Activated CD8-positive, alpha-beta memory T cell treated with anti-CD3 and anti-CD28 coated beads for 36 hours (primary cell): Measurements from ENCODE around the gene NDUFA7. TPM values are rescaled to one million over a fixed set of nuclear protein-coding genes. Genes with fewer than 3 reads are reported as not detected.
"Not testable (repeated sequence)": the region's sequence is repeated elsewhere in the genome, so short reads cannot be mapped to it uniquely, and the experiment has no call there.

Experiments
- CTCF ChIA-PET: fragments of 350-600 bp; sonication (Branson Sonifier 250); formaldehyde crosslinking; loops from one replicate; lab custom pipeline; 2021; ENCODE audit warnings: antibody characterized with exemption; lab: Charles Lee
- POLR2A ChIA-PET: fragments of 350-600 bp; sonication (Branson Sonifier 250); formaldehyde crosslinking; loops from one replicate; lab custom pipeline; 2021; ENCODE audit warnings: antibody characterized with exemption; lab: Charles Lee
- total RNA-seq, 2 experiments: library from RNA; stranded (reverse); gene quantifications; one replicate each; pipeline ENCODE4 v1.2.3, GENCODE V29; 2021

The NDUFA7 gene
- total RNA-seq, result 10 to 100 TPM; 81.3 to 83.6 TPM

DNA sequence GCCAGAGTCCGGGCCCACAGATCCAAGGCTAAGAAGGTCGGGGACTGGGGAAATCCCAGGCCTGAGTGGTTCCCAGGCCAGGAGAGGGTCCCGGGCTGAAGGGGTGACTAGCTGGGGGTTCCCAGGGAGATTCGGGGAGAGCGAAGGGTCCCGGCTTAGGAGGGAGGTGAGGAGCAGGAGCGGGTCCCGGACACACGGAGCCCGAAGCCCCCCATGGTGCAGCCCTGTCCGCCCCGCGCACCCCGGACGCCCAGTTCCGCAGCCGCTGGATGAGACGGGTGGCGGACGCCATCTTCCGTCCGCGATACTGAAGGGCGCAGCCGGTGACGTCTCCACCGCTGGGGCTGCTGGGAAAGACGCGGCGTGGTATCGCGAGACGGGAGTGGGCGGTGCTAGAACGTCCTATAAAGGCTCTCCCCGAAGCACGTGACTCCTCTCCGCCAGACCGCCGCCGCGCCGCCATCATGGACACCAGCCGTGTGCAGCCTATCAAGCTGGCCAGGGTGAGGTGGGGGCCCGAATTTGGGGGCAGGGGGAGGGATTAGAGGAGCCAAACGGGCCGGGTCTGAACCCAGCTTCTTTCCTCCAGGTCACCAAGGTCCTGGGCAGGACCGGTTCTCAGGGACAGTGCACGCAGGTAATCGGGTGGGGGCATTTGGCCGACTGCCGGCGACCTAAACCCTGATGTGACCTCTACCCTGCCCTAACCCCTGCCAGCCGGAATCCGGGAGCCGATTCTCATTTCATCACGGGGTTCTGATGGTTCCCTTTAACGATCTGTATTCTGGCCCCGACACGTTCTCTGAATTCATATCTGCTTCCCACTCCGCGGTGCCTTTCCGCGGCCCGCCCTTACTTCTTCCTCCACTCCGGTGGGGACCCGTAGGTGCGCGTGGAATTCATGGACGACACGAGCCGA, at the start of gene NDUFA7, which contains the start of gene RPS28:
TSS of gene NDUFA7 (minus strand) at position 309 of the 919 bp plus-strand sequence. CDS start at position 292, 17 bp downstream.
TSS of gene RPS28 (plus strand) at position 430 of the 919 bp plus-strand sequence. CDS start at position 465, 35 bp downstream.
- ChIA-PET CTCF (interaction anchor here (1.0 to 1.1 kb wide), 2 partner anchors 14 to 21 kb away, joined by 3 to 5 read pairs; no protein-coding TSS in a partner anchor), POLR2A (interaction anchor here (0.6 to 2.0 kb wide), 6 partner anchors 13 to 37 kb away, joined by 3 to 7 read pairs (median 4); partner anchors contain the start of gene CD320)

DNA sequence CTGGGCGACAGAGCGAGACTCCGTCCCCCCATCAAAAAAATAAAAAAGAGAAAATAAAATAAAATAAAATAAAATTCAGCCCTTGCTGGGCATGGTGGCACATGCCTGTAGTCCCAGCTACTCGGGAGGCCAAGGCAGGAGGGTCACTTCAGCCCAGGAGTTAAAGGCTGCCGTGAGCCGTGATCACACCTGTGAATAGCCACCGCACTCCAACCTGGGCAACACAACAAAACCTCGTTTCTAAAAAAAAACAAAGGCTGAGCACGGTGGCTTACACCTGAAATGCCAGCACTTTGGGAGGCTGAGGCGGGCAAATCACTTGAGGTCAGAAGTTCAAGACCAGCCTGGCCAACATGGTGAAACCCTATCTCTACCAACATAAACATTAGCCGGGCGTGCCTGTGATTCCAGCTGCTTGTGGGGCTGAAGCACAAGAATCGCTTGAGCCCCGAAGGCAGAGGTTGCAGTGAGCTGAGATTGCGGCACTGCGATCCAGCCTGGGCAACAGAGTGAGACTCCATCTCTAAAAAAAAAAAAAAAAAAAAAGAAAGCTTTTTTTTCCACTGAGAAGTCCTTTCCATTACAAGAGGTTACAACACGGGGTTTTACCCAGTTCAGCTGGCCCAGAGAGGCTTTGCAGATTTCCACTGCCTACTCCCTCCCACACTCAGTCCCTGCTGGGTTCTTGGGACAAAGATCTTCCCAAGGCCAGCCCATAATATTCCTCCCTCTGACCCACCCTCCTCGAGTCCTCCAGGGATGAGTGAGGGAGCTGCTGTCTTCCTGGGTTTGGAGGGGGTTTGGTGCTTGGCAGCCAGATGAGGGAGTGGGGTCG, 49.2 kb upstream of the NDUFA7 start:
- POLR2A ChIA-PET, result no interaction called here
- CTCF ChIA-PET, result interaction anchor here (1.8 kb wide), 1 partner anchor 17 kb away, joined by 4 read pairs; no protein-coding TSS in a partner anchor

DNA sequence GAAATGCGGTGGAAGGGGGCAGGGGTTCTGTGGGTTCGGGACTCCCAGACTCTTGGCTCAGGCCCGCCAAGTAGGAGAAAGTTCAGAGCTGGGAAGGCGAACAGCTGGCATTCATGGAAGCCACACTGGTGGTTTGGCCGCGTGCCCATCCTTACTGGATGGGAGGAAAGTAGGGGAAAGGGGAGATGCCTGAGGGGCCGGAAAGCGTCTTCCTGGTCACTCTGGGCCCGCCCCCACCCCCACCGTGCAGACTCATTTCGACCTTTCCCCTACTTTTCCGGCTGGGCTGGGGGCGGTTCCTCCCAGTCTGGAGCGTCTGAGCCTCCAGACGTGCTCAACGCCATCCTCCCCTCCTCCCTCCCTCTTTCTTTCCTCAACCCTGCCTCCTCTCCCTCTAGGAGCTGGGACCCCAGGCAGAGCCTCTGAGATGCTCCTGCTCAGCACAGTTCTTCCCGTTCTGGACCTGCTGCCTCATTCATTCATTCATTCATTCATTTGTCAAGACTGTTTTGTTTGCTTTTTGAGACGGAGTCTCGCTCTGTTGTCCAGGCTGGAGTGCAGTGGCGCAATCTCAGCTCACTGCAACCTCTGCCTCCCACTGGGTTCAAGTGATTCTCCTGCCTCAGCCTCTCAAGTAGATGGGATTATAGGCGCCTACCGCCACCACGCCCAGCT, 46.3 kb upstream of the NDUFA7 start:
- CTCF ChIA-PET, result interaction anchor here (0.6 to 1.0 kb wide), 3 partner anchors 15 to 43 kb away, joined by 3 to 4 read pairs (median 3); no protein-coding TSS in a partner anchor
- POLR2A ChIA-PET, result no interaction called here

DNA sequence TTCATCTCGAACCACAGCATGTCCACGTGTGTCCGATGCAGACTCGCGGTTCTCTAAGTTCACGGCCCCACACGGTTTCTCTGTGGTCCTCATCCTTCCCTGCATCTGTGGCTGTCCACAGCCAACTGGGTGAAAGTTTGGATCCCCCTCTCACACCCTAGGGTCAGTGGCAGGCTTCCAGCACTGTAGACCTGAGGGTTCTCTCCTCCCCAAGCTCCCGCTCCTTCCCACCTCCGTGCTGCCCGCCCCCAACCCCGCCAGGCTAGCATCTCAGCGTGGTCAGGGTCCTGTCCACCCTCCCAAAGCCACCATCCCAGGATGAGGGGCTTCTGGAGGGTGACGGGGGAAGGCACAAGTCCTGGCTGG, 45.8 kb upstream of the NDUFA7 start:
- CTCF ChIA-PET, result interaction anchor here (1.0 kb wide), 1 partner anchor 14 kb away, joined by 3 read pairs; no protein-coding TSS in a partner anchor
- POLR2A ChIA-PET, result no interaction called here

DNA sequence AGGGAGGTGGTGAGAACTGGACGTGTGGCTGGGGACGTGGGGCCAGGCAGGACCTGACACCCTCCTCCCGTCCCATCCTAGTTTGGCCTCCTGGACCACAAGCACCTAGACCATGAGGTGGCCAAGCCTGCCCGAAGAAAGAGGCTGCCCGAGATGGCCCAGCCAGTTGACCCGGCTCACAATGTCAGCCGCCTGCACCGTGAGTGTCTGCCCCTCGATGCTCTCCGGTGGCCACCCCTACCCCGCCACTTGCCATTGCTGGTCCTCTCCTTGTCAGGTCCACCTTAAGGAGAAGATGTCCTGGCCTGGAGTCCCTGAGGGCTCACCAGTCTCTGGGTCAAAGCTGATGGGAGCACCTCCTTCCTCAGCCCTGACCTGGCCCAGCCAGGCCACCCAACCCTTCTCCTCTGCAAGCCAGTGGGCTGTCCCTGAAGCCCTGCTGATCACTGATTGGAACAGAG, 45.0 kb upstream of the NDUFA7 start:
- CTCF ChIA-PET, result no interaction called here
- POLR2A ChIA-PET, result no interaction called here

DNA sequence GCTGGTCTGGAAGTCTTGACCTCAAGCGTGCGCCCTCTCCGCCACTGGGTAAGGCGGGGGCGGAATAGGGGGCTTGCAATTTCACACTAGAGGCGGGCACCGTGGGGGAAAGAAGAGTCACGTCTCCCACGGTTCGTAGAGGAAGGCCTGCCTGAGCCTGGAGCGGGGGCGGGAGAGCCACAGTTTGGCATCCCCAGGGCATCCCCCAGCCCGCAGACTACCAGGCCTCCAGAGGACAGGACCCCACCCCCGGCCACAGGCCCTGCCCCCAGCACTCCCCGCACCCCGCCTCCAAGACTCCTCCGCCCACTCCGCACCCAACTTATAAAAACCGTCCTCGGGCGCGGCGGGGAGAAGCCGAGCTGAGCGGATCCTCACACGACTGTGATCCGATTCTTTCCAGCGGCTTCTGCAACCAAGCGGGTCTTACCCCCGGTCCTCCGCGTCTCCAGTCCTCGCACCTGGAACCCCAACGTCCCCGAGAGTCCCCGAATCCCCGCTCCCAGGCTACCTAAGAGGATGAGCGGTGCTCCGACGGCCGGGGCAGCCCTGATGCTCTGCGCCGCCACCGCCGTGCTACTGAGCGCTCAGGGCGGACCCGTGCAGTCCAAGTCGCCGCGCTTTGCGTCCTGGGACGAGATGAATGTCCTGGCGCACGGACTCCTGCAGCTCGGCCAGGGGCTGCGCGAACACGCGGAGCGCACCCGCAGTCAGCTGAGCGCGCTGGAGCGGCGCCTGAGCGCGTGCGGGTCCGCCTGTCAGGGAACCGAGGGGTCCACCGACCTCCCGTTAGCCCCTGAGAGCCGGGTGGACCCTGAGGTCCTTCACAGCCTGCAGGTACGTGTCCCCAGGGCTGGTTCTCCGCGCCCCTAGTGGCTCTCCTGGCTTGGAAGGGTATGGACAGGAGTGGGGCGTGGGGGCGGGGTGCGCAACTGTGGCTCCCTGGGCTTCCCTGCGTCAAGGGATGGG, 42.9 kb upstream of the NDUFA7 start, which contains the start of gene ANGPTL4:
TSS of gene ANGPTL4 (plus strand) at position 353 of the 969 bp plus-strand sequence. CDS start at position 520, 167 bp downstream.
- CTCF ChIA-PET, result interaction anchor here (0.6 to 2.1 kb wide), 5 partner anchors 10 to 1585 kb away, joined by 3 to 11 read pairs (median 3); no protein-coding TSS in a partner anchor
- POLR2A ChIA-PET, result interaction anchor here (0.6 to 1.7 kb wide), 2 partner anchors 26 to 1592 kb away, joined by 4 to 6 read pairs; partner anchors contain the start of genes RAB11B and VAV1

DNA sequence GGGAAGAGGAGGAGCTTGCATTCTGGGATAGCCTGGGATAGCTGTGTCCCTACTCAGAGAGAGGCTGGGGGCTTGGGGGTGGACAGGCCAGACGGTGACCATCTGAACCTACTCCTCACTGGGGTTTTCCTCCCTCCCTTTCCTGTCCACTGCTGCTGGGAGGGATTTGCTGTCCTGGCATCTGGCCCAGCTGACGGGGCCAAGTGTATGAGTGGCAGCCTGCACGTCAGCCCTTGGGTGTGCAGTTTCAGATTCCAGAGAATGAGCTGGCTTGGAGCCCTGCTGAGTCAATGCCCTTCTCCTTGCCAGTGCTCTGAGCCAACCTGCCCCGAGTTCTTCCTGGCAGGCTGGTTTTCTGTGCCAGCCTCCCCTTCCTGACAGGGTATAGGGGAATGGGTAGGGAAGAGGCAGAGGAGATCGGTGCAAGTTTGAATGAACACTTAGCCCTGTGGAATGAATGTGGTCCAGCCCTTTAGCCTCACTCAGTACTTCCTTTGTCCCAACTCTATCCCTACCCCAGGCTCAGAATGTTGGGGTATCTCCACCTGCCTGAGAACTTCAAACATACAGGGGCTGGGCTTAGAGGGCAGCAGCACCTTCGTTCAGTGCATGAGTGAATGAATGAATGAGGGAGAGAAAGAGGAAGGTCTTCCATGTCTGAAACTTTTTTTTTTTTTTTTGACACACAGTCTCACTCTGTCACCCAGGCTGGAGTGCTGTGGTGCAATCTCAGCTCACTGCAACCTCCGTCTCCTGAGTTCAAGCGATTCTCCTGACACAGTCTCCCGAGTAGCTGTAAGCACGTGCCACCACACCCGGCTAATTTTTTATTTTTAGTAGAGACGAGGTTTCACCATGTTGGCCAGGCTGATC, 41.0 kb upstream of the NDUFA7 start:
- POLR2A ChIA-PET, result interaction anchor here (0.7 to 1.7 kb wide), 2 partner anchors 20 to 28 kb away, joined by 6 read pairs; partner anchors contain the start of gene RAB11B
- CTCF ChIA-PET, result interaction anchor here (0.6 to 2.1 kb wide), 4 partner anchors 8 to 468 kb away, joined by 3 to 11 read pairs (median 3); no protein-coding TSS in a partner anchor

DNA sequence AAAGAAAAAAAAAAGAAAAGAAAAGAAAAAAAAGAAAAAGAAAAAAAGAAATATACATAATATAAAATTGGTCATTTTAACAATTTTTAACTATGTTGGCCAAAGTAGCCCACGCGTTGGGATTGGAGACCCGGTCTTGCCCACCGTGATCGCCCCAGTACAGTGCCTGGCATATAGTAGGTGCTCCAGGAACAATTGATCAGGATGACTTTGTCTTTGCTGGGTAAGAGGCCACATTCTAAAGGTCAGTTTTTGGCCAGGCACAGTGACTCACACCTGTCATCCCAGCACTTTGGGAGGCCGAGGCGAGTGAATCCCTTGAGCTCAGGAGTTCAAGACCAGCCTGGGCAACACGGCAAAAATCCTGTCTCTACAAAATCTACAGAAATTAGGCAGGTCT, 39.0 kb upstream of the NDUFA7 start:
- CTCF ChIA-PET, result no interaction called here

DNA sequence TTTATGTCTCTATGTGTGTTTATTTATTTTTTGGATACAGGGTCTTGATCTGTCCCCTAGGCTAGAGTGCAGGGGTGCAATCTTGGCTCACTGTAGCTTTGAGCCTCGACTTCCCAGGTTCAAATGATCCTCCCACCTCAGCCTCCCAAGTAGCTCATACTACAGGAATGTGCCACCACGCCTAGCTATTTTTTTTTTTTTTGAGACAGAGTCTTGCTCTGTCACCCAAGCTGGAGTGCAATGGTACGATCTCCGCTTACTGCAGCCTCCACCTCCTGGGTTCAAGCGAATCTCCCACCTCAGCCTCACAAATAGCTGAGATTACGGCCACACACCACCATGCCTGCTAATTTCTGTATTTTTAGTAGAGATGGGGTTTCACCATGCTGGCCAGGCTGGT, 37.8 kb upstream of the NDUFA7 start:
- ChIA-PET CTCF (interaction anchor here (0.6 kb wide), 1 partner anchor 216 kb away, joined by 3 read pairs; no protein-coding TSS in a partner anchor), POLR2A (no interaction called here)

More for the DNA sequence above, 39.0 kb upstream of the NDUFA7 start:
- POLR2A ChIA-PET, result interaction anchor here (0.6 to 0.7 kb wide), 2 partner anchors 182 to 337 kb away, joined by 3 to 4 read pairs; no protein-coding TSS in a partner anchor

DNA sequence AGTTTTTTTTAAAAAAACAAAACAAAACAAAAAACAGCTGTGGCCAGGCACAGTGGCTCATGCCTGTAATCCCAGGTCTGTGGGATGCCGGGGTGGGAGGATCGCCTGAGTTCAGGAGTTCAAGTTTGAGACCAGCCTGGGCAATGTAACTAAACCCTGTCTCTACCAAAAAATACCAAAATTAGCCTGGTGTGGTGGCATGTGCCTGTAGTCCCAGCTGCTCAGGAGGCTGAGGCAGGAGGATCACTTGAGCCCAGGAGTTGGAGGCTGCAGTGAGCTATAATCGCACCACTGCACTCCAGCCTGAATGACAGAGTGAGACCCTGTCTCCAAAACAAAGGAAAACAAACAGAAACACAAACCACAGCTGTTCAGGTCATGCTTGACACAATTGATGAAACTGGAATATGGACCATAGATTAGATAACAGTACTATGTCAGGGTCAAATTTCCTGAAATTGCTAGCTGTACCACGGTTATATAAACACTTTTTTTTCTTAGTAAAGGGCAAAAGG, 35.9 kb upstream of the NDUFA7 start:
- CTCF ChIA-PET, result interaction anchor here (0.6 to 0.8 kb wide), 4 partner anchors 16 to 309 kb away, joined by 3 to 4 read pairs (median 4); no protein-coding TSS in a partner anchor
- POLR2A ChIA-PET, result interaction anchor here (0.5 kb wide), 1 partner anchor 1820 kb away, joined by 4 read pairs; no protein-coding TSS in a partner anchor

DNA sequence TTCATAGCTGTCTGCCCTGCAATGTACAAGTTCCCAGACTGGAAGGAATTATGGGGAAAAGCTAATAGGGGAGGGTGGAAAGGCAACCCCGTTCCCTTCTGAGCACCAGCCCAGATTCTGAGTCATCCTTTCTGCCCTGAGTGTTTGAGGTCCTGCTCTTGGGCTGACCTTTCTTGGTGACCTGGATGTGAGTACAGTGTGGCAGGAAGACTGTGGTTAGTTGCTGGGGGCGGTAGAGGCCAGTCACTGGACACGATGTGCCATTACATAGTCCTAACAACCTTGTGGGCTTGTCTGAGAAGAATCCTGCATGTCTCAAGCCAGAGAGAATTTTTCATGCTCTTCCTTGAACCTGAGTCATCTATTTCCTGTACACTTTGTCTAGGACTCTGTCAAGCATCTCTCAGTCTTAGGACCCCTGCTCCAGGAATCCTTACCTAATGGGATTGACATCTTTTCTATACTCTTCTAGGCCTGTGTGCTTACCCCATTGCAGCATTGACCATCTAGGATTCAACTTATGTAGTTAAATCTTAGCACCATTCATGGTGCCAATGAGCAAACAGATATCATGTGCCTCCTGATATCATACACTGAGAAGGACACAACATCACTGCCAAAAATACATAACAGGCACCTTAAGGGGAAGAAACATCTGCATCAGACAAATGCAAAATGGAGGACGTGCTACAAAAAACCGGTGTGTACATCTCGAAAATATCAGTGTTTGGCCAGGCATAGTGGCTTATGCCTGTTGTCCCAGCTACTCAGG, 34.6 kb upstream of the NDUFA7 start:
- POLR2A ChIA-PET, result no interaction called here
- CTCF ChIA-PET, result no interaction called here

DNA sequence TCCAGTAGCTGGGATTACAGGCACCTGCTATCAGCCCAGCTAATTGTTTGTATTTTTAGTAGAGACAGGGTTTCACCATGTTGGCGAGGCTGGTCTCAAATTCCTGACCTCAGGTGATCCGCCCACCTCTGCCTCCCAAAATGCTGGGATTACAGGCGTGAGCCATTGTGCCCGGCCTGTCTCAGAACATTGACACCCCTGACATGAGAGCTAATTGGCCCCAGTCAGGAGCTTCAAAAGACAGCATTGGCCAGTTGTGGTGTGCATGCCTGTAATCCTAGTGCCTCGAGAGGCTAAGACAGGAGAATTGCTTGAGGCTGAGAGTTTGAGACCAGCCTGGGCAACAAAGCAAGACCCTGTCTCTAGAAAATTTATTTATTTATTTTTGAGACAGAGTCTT, 31.7 kb upstream of the NDUFA7 start:
- POLR2A ChIA-PET, result not testable (repeated sequence)
- CTCF ChIA-PET, result interaction anchor here (0.5 to 2.4 kb wide), 17 partner anchors 9 to 527 kb away, joined by 3 to 21 read pairs (median 5); partner anchors contain the start of genes ANGPTL4, KANK3 and MARCHF2

DNA sequence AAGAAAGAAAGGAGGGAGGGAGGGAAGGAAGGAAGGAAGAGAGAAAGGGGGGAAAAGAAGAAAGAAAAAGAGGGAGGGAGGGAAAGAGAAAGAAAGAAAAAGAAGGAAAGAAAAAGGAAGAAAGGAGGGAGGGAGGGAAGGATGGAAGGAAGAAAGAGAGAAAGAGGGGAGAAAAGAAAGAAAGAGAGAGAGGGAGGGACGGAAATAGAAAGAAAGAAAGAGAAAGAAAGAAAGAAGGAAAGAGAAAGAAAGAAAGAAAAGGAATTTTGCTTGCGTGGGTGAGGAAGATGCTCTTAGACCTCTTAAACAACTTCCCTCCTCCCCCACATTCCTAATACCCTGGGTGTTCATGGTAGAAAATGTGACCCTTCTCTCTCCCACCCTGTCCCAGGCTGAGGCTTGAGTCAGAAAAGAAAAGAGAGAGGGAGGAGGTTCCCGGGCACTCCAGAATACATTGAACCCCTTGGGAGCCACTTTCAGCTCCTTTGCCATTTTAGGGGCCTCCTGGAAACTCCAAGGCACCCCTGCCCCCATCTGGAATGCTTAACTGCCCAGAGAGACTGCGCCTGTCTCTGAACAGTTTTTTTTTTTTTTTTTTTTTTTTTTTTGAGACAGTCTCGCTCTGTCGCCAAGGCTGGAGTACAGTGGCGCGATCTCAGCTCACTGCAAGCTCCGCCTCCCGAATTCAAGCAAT, 31.1 kb upstream of the NDUFA7 start:
- CTCF ChIA-PET, result interaction anchor here (0.6 to 2.2 kb wide), 8 partner anchors 11 to 287 kb away, joined by 3 to 21 read pairs (median 4); partner anchors contain the start of gene MARCHF2
- POLR2A ChIA-PET, result no interaction called here
